DMS 273 treated with DMSO at 0.1 percent for 48 hours (cell line): ENCODE results near the gene UBE2L3.
A peak's percentile ranks its signal among the peaks of the same experiment; 100 is the strongest.

Source experiments
- DNase-seq: peaks from one replicate; lab custom pipeline; 2025; lab: John Stamatoyannopoulos, UW

UBE2L3 gene

GRCh38 chr22:21646608-21647590 lies 79.4 kb downstream of the UBE2L3 start:
- DNase-seq, result peak; percentile 29

- no peak for DNase-seq
These were observed 82.8 kb downstream of the UBE2L3 start for GRCh38 chr22:21650280-21650679.

- no peak for DNase-seq
These were observed 83.5 kb downstream of the UBE2L3 start for GRCh38 chr22:21650823-21651520.

GRCh38 chr22:21651521-21652009 lies 84.1 kb downstream of the UBE2L3 start:
- DNase-seq, result no peak

- peak; percentile 58 for DNase-seq
These were observed 84.6 kb downstream of the UBE2L3 start for GRCh38 chr22:21652010-21652546.

GRCh38 chr22:21652547-21653545 lies 85.3 kb downstream of the UBE2L3 start:
- DNase-seq, result no peak

- DNase-seq, result no peak
These were observed 89.5 kb downstream of the UBE2L3 start for GRCh38 chr22:21657020-21657359.

GRCh38 chr22:21657360-21658032 lies 90.0 kb downstream of the UBE2L3 start:
- no peak for DNase-seq

- no peak for DNase-seq
These were observed 92.5 kb downstream of the UBE2L3 start for GRCh38 chr22:21659864-21660525.

GRCh38 chr22:21660904-21661303 lies 93.4 kb downstream of the UBE2L3 start:
- DNase-seq, result no peak

GRCh38 chr22:21661991-21662390 lies 94.5 kb downstream of the UBE2L3 start:
- DNase-seq, result no peak

- DNase-seq, result no peak
These were observed 96.2 kb downstream of the UBE2L3 start for GRCh38 chr22:21663738-21664137.

GRCh38 chr22:21665047-21665851 lies 97.7 kb downstream of the UBE2L3 start:
- DNase-seq, result no peak

GRCh38 chr22:21666786-21667185 lies 99.3 kb downstream of the UBE2L3 start:
- DNase-seq, result no peak

- DNase-seq, result no peak
These were observed 101.5 kb downstream of the UBE2L3 start for GRCh38 chr22:21669026-21669425.

GRCh38 chr22:21672107-21672629 lies 104.7 kb downstream of the UBE2L3 start:
- DNase-seq, result no peak
